ENCODE data around the gene ATL1. TPM values are rescaled to one million over a fixed set of nuclear protein-coding genes. Genes with fewer than 3 reads are reported as not detected.

Gene ATL1
- total RNA-seq, result 3.4 and 4.6 TPM in 2 replicates

DNA sequence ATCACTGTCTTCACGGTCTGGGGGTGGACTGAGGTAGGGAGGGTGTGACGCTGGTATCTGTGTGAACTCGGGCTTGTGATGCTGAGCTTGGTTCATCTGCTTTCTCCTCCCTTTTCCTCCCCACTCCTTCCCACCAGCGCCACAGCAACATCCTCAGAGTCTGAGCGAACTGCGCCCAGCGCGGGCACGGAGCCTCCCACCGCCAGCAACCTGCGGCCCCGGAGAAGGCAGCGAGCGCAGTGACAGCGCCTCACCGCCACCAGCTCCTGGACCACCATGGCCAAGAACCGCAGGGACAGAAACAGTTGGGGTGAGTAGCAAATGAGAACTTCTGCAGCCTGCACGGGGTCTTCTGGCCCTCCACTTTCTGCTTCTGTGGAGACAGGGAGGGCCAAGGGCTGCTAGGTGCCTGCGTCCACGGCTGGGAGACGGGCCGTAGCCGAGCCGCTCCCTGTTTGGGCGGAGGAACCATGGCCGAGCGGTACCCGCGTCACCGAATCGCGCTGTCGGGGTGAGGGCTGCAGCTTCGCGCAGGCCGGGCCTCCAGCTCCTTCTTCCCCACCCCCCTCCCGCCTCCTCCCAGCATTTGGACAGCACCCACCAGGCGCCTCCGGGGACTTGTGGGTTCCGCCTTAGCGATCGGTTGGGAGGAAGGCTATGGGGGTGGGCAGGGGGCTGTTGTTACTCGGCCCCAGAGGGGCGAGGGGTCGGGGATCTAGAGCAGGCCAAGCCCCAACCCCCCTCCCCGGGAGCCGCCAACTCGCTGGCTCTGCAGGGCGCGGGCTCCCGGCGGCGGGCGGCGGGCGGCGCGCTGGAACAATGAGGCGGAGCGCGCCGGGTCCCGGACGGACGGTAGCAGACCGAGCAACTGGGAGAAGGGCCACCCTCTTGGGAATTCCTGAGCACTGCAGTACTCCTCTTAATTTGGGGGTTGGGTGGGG is at the start of gene ATL1:
ATL1 (plus strand) TSS at position 156 of the 941 bp plus-strand sequence; CDS start at position 277, 121 bp downstream.

DNA sequence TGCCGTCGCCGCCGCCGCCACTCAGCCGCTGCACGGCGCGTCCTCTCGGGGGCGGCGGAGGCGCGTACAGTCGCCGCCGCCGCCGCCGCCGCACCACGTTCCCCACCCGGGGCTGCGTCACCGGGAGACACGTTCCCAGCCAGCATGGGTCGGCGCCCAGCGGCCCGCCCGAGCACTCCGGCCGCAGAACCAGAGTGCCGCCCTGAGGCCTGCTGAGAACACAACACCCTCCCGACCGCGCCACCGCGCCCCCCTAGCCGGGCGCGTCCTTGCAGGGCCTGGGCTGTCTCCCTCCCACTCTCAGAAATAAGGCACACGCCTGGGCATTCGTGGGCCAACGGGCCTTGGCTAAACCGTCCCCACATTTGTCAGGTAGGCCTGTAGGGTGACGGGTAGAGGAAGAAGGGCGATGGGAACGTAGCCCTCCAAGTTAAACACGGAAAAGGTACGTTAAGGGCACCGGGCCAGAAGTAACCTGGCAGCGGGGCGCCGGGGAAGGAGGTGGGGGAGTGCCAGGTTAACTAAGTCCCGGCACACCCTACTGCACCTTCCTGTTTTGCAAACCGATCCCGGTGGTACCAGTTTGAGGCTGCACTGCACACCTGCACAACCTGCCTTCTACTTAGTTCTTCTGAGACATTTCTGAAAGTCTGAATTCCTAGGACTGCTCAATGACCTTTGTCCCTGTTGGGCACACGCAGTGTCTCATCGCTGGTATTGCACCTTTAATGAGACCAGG is 27.3 kb upstream of the ATL1 start, which contains the start of gene MAP4K5:
MAP4K5 (minus strand) TSS at position 68 of the 739 bp plus-strand sequence. CDS start 520 bp downstream, outside the sequence.

GRCh38 chr14:50667996-50668825 is 108.3 kb downstream of the ATL1 start, which contains the start of gene SAV1:
Gene SAV1, minus strand, starts transcription at chr14:50668306. Its CDS starts 339 bp downstream, at chr14:50667967.

Other genes starting within 250 kb of the ATL1 start
- 2.5 and 8.0 TPM in 2 replicates for gene L2HGDH, start 247.9 kb upstream of the ATL1 start, total RNA-seq
- 6.2 and 7.0 TPM in 2 replicates for gene DMAC2L, start 247.8 kb upstream of the ATL1 start, total RNA-seq
- gene CDKL1, start 163.3 kb upstream of the ATL1 start, total RNA-seq, result 5.1 and 23.8 TPM in 2 replicates
- 73.3 and 75.8 TPM in 2 replicates for gene MAP4K5, start 27.6 kb upstream of the ATL1 start, total RNA-seq
- 15.6 and 24.2 TPM in 2 replicates for gene SAV1, start 108.2 kb downstream of the ATL1 start, total RNA-seq